Calu3 (cell line): Measurements from ENCODE around the gene GOLGA6C. TPM values are rescaled to one million over a fixed set of nuclear protein-coding genes. Genes with fewer than 3 reads are reported as not detected.
"Not testable (repeated sequence)": the region's sequence is repeated elsewhere in the genome, so short reads cannot be mapped to it uniquely, and the experiment has no call there.

Source experiments
- BruUV-seq: library from RNA; stranded (reverse); fragments of 400-500 nt; replicated peaks from 2 replicates; lab custom pipeline; 2021; lab: Mats Ljungman, UMichigan
- CTCF ChIA-PET: fragments of 300-600 bp; sonication (Branson Sonifier 250); formaldehyde crosslinking; loops from one replicate; lab custom pipeline; 2022; ENCODE audit warnings: antibody characterized with exemption; lab: Charles Lee
- DNase-seq: peaks from one replicate; pipeline ENCODE4 v3.0.0; 2022
- H3K27ac Mint-ChIP-seq: one replicate; pipeline ENCODE4 v1.8.0; 2022; ENCODE audit warnings: mixed read lengths; ENCODE audit not compliant: unreplicated experiment
- H3K27me3 Mint-ChIP-seq: one replicate; pipeline ENCODE4 v1.8.0; 2022; ENCODE audit warnings: mixed read lengths; ENCODE audit not compliant: unreplicated experiment
- H3K36me3 Mint-ChIP-seq: one replicate; pipeline ENCODE4 v1.8.0; 2022; ENCODE audit warnings: mild to moderate bottlenecking, moderate library complexity, mixed read lengths; ENCODE audit not compliant: insufficient read depth, unreplicated experiment
- H3K4me1 Mint-ChIP-seq: one replicate; pipeline ENCODE4 v1.8.0; 2022; ENCODE audit warnings: mild to moderate bottlenecking, low read depth, mixed read lengths; ENCODE audit not compliant: unreplicated experiment
- H3K4me3 Mint-ChIP-seq: one replicate; pipeline ENCODE4 v1.8.0; 2022; ENCODE audit warnings: mild to moderate bottlenecking, low read depth, moderate library complexity, mixed read lengths; ENCODE audit not compliant: unreplicated experiment
- H3K9me3 Mint-ChIP-seq: one replicate; pipeline ENCODE4 v1.8.0; 2022; ENCODE audit warnings: low read depth, mixed read lengths; ENCODE audit not compliant: unreplicated experiment
- CTCF ChIP-seq: fragments of 200-600 bp; IDR thresholded peaks from one replicate; pipeline ENCODE4 v1.8.0; 2022; ENCODE audit warnings: antibody characterized with exemption; ENCODE audit not compliant: unreplicated experiment
- intact Hi-C: fragments of 100-400 bp; cut with micrococcal nuclease; formaldehyde crosslinking; loops from one replicate; pipeline ENCODE4 v1.10.0; 2022; ENCODE audit not compliant: unreplicated experiment
- total RNA-seq: library from RNA; stranded (reverse); gene quantifications from 2 replicates; pipeline ENCODE4 v1.2.3, GENCODE V29; 2022

GOLGA6C gene
- total RNA-seq, 1 experiment from 2014 or later, result not detected

DNA sequence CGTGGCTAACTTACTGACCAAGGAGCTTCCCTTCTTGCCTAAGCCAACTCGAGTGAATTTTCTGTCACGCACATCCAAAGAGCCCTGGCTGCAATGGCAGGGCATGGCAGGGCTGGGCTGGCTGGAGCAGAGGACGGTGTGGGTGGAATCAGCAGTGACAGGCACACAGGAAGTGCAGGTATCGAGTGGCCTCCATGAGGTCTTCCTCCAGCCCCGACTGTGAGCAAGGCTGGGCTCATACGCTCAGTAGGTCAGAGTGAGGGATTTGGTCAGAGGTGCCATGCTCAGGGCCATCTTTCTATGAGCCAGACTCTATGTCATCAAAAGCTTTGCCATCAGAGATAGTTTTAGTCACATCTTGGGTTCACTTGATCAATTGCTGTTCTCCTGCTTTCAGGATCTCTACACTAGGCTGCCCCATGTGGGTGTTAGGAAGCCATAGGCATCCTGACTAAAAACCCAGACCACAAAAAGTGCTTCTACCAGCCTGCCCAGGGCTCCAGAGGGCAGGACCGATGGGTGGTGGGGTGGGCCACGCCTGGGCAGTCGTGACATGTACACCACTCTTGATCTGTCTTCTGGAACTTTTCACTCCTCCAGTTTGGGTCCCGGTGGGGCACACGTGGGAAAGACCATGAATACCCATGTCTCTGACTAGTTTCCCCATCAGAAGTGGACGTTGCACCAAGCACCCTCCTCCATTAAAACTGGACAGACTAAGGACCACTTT, 55.1 kb downstream of the GOLGA6C start:
- no peak for DNase-seq
- H3K36me3 Mint-ChIP-seq, result no peaks in the 10 kb centered on the region
- peaks cover 49% of the 10 kb centered on the region for H3K27me3 Mint-ChIP-seq
- CTCF ChIA-PET, result no interaction called here
- intact Hi-C loops, result no loop called here
- peaks cover under 1% of the 10 kb centered on the region for H3K4me1 Mint-ChIP-seq
- H3K27ac Mint-ChIP-seq, result no peak overlapping the region
- BruUV-seq, result no TSS peak
- TF ChIP-seq CTCF, result no peak
- H3K4me3 Mint-ChIP-seq, result no peak overlapping the region
- H3K9me3 Mint-ChIP-seq, result no peaks in the 10 kb centered on the region

GRCh38 chr15:75314552-75315290, 56.6 kb downstream of the GOLGA6C start:
- no TSS peak for BruUV-seq
- peaks cover 47% of the 10 kb centered on the region for H3K27me3 Mint-ChIP-seq

GRCh38 chr15:75319231-75319897, 61.2 kb downstream of the GOLGA6C start:
- H3K27ac Mint-ChIP-seq, CTCF ChIA-PET, H3K9me3 Mint-ChIP-seq, H3K4me1 Mint-ChIP-seq, H3K36me3 Mint-ChIP-seq, H3K4me3 Mint-ChIP-seq, intact Hi-C loops, DNase-seq, BruUV-seq: not testable (repeated sequence)
- H3K27me3 Mint-ChIP-seq, result peaks cover 59% of the 10 kb centered on the region

More at GRCh38 chr15:75314552-75315290, 56.6 kb downstream of the GOLGA6C start:
- intact Hi-C loops, result no loop called here
- H3K27ac Mint-ChIP-seq, result no peak overlapping the region
- TF ChIP-seq CTCF, result no peak
- H3K9me3 Mint-ChIP-seq, result no peaks in the 10 kb centered on the region
- H3K36me3 Mint-ChIP-seq, result no peaks in the 10 kb centered on the region
- no peak for DNase-seq
- CTCF ChIA-PET, result no interaction called here
- H3K4me1 Mint-ChIP-seq, result no peaks in the 10 kb centered on the region
- H3K4me3 Mint-ChIP-seq, result no peak overlapping the region

Other genes with a start within 250 kb of the GOLGA6C start
- 23.4 and 24.4 TPM in 2 replicates for gene PPCDC, start 234.7 kb upstream of the GOLGA6C start, total RNA-seq
- 77.2 and 86.5 TPM in 2 replicates for gene C15orf39, start 56.5 kb upstream of the GOLGA6C start, total RNA-seq
- 0.27 TPM in 1 of 2 replicates, not detected in the other for gene GOLGA6D, start 24.5 kb downstream of the GOLGA6C start, total RNA-seq
- gene COMMD4, start 77.7 kb downstream of the GOLGA6C start, total RNA-seq, result 109 TPM in 2 replicates
- gene NEIL1, start 88.7 kb downstream of the GOLGA6C start, total RNA-seq, result 11.8 and 13.2 TPM in 2 replicates
- 239 and 243 TPM in 2 replicates for gene MAN2C1, start 110.3 kb downstream of the GOLGA6C start, total RNA-seq
- gene SIN3A, start 193.4 kb downstream of the GOLGA6C start, total RNA-seq, result 91.4 and 97.6 TPM in 2 replicates